LNCAP (cell line): ENCODE data around the gene MEX3B.

Experiments
- CTCF ChIP-seq: fragments of 450-650 bp; IDR thresholded peaks from 2 replicates; pipeline ENCODE4 v1.5.1; 2017; ENCODE audit warnings: mild to moderate bottlenecking

The MEX3B gene

GRCh38 chr15:82045892-82046665 lies at the start of gene MEX3B:
MEX3B (minus strand) TSS chr15:82046018; CDS start chr15:82045705, 313 bp downstream.
- no peak for TF ChIP-seq CTCF

GRCh38 chr15:82093774-82094211 lies 48.0 kb upstream of the MEX3B start:
- TF ChIP-seq CTCF: no peak

GRCh38 chr15:82093325-82093724 lies 47.5 kb upstream of the MEX3B start:
- no peak for TF ChIP-seq CTCF

- TF ChIP-seq CTCF: no peak
Measured at GRCh38 chr15:82091636-82092140, 45.9 kb upstream of the MEX3B start.

GRCh38 chr15:82086243-82086995 lies 40.6 kb upstream of the MEX3B start:
- no peak for TF ChIP-seq CTCF

GRCh38 chr15:82081914-82082762 lies 36.3 kb upstream of the MEX3B start:
- TF ChIP-seq CTCF: no peak

- no peak for TF ChIP-seq CTCF
Measured at GRCh38 chr15:82080774-82081173, 35.0 kb upstream of the MEX3B start.
